22Rv1 (cell line): Measurements from ENCODE around the gene FGF3.

Experiments
- ZFX ChIP-seq: fragments of 450-650 bp; IDR thresholded peaks from 2 replicates; pipeline ENCODE4 v1.6.1; 2017; ENCODE audit warnings: antibody characterized with exemption, borderline replicate concordance
- TF ChIP-seq, protein P1 (sequence below): fragments of 450-650 bp; IDR thresholded peaks from 2 replicates; pipeline ENCODE4 v1.5.1; 2017; ENCODE audit warnings: mild to moderate bottlenecking

DNA sequence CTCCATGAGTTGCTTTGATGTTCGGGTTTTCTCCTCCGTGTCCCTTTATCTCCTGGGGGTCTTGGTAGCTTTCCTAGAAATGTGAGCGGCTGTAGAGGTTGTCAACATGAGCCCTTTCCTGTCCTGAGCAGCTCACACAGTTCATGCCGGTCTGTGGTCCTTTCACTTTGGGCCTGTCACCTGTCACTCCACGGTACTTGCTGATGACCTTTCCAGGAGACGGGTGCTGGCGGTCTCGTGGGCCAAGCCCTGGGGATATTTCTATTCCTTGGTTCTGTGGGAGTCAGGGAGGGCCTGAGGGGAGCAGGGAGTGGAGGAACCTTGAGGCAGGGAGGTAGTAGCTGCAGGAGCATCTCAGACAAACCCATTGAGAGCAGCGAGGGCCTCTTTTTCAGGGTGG lies 23.2 kb downstream of the FGF3 start:
- TF ChIP-seq, protein P1, sequence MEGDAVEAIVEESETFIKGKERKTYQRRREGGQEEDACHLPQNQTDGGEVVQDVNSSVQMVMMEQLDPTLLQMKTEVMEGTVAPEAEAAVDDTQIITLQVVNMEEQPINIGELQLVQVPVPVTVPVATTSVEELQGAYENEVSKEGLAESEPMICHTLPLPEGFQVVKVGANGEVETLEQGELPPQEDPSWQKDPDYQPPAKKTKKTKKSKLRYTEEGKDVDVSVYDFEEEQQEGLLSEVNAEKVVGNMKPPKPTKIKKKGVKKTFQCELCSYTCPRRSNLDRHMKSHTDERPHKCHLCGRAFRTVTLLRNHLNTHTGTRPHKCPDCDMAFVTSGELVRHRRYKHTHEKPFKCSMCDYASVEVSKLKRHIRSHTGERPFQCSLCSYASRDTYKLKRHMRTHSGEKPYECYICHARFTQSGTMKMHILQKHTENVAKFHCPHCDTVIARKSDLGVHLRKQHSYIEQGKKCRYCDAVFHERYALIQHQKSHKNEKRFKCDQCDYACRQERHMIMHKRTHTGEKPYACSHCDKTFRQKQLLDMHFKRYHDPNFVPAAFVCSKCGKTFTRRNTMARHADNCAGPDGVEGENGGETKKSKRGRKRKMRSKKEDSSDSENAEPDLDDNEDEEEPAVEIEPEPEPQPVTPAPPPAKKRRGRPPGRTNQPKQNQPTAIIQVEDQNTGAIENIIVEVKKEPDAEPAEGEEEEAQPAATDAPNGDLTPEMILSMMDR, result no peak
- TF ChIP-seq ZFX, result no peak
